Memory B cell (primary cell): ENCODE results near the gene MRPL27.

Source experiments
- ATAC-seq: fragments of 150-1000 bp; cut with Tn5 transposase; 2 replicates; pipeline ENCODE4 v1.10.0; 2021; ENCODE audit warnings: low read depth, mild to moderate bottlenecking, moderate library complexity
- DNase-seq, 2 donors: peaks; one replicate each; pipeline ENCODE4 v3.0.0; 2022; ENCODE audit warnings: low spot score in 2 of 2
- H3K27ac Mint-ChIP-seq: one replicate; pipeline ENCODE4 v1.8.0; 2022; ENCODE audit warnings: mild to moderate bottlenecking, moderate library complexity, mixed read lengths
- H3K27me3 Mint-ChIP-seq: one replicate; pipeline ENCODE4 v1.8.0; 2022; ENCODE audit warnings: mixed read lengths
- H3K36me3 Mint-ChIP-seq: one replicate; pipeline ENCODE4 v1.8.0; 2022; ENCODE audit warnings: mild to moderate bottlenecking, mixed read lengths
- H3K4me1 Mint-ChIP-seq: one replicate; pipeline ENCODE4 v1.8.0; 2022; ENCODE audit warnings: mixed read lengths
- H3K4me3 Mint-ChIP-seq: one replicate; pipeline ENCODE4 v1.8.0; 2022; ENCODE audit warnings: mild to moderate bottlenecking, moderate library complexity, mixed read lengths
- H3K9me3 Mint-ChIP-seq: one replicate; pipeline ENCODE4 v1.8.0; 2022; ENCODE audit warnings: mixed read lengths

MRPL27 gene

DNA sequence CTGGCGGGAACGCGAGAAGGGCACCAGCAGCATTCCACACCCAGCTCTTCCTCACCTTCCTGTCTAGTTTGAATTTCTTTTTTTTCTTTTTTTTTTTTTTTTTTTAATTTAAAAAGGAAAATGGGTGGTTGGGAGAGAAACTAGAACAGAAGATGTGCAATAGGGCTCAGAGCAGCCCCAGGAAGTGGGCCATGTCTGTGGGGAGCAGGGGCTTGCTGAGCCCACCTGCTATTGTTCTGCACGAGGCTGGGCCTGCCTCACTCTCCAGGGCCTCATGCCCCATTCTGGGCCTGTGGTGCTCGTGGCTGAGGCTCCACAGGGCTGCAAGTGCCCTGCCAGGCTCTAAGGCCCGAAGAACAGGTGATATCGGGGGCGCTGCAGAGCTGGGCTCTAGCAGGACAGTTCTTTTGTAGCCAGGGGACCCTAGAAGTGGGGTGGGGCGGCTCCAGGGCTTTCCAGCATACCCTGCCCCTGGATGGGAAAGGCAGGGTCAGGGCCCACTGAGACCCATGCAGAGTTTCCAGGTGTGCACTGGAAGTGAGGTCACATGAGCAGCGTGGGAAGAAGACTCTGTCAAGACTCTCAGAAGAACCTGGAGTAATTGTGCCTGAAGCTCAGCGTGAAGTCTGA, 12.4 kb downstream of the MRPL27 start:
- Mint-ChIP-seq H3K4me3 (no peak overlapping the region), H3K4me1 (peaks cover 3% of the 10 kb centered on the region), H3K9me3 (no peaks in the 10 kb centered on the region), H3K36me3 (peaks cover 4% of the 10 kb centered on the region), H3K27me3 (no peaks in the 10 kb centered on the region), H3K27ac (no peak overlapping the region)
- no peak for ATAC-seq
- DNase-seq: no peak

DNA sequence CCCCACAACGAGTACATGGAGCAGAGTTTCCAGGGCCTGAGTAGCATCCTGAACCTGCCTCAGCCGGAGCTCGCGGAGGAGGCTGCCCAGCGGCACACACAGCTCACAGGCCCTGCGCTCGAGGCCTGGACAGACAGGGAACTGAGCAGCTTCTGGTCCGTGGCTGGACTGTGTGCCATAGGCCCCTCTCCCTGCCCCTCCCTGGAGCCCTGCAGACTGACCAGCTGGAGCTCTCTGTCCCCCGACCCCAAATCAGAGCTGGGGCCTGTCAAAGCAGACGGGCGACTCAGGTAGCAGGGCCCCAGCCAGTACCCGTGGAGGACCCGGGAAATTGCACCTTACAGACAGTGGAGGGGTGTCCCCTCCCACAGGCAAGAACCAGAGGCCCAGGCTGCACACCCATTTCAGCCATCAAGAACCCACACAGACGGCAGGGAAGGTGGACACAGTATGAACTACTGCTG, 13.0 kb downstream of the MRPL27 start:
- H3K4me1 Mint-ChIP-seq: peaks cover 3% of the 10 kb centered on the region
- no peaks in the 10 kb centered on the region for H3K27me3 Mint-ChIP-seq
- no peaks in the 10 kb centered on the region for H3K9me3 Mint-ChIP-seq
- no peak overlapping the region for H3K27ac Mint-ChIP-seq
- DNase-seq (no peak), ATAC-seq (no peak)
- no peaks in the 10 kb centered on the region for H3K36me3 Mint-ChIP-seq
- no peak overlapping the region for H3K4me3 Mint-ChIP-seq

GRCh38 chr17:50359005-50359699, 13.8 kb downstream of the MRPL27 start:
- H3K9me3 Mint-ChIP-seq: no peaks in the 10 kb centered on the region
- ATAC-seq: no peak
- peaks cover 2% of the 10 kb centered on the region for H3K36me3 Mint-ChIP-seq
- no peak overlapping the region for H3K4me3 Mint-ChIP-seq
- no peak overlapping the region for H3K27ac Mint-ChIP-seq
- peaks cover 3% of the 10 kb centered on the region for H3K4me1 Mint-ChIP-seq
- no peak for DNase-seq
- no peaks in the 10 kb centered on the region for H3K27me3 Mint-ChIP-seq

DNA sequence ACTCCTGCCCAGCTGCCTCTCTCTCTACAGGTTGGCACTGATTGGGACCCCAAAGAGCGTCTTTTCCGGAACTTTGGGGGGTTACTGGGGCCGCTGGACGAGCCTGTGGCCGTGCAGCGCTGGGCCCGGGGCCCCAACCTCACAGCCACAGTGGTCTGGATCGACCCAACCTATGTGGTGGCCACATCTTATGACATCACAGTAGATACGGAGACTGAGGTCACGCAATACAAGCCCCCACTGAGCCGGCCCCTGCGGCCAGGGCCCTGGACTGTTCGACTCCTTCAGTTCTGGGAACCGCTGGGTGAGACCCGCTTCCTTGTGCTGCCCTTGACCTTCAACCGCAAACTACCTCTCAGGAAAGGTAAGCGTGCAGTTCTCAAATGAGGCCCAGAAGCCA, 14.8 kb downstream of the MRPL27 start:
- Mint-ChIP-seq H3K27ac (no peak overlapping the region), H3K4me3 (no peak overlapping the region), H3K4me1 (peaks cover 3% of the 10 kb centered on the region), H3K36me3 (peaks cover 6% of the 10 kb centered on the region), H3K27me3 (no peaks in the 10 kb centered on the region), H3K9me3 (no peaks in the 10 kb centered on the region)
- no peak for ATAC-seq
- DNase-seq: no peak

- H3K9me3 Mint-ChIP-seq: no peaks in the 10 kb centered on the region
- DNase-seq: no peak
- no peaks in the 10 kb centered on the region for H3K4me1 Mint-ChIP-seq
- ATAC-seq: no peak
- H3K27me3 Mint-ChIP-seq: no peaks in the 10 kb centered on the region
- H3K36me3 Mint-ChIP-seq: peaks cover 9% of the 10 kb centered on the region
- no peak overlapping the region for H3K27ac Mint-ChIP-seq
- H3K4me3 Mint-ChIP-seq: no peak overlapping the region
Observed at GRCh38 chr17:50356892-50357510, 16.0 kb downstream of the MRPL27 start.

DNA sequence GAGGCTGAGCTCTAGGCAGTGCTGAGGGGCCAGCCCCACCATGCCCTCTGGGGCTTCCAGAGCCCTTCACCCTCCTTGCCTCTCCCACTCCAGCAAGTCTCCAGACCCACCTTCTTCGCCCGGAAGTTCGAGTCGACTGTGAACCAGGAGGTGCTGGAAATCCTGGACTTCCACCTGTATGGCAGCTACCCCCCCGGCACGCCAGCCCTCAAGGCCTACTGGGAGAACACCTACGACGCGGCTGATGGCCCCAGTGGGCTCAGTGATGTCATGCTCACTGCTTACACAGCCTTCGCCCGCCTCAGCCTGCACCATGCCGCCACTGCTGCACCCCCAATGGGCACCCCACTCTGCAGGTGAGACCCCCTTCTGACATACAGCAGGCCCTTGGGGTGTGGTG, 16.6 kb downstream of the MRPL27 start:
- ATAC-seq: no peak
- Mint-ChIP-seq H3K4me3 (no peak overlapping the region), H3K36me3 (peaks cover 9% of the 10 kb centered on the region), H3K27ac (no peak overlapping the region), H3K27me3 (no peaks in the 10 kb centered on the region), H3K9me3 (no peaks in the 10 kb centered on the region), H3K4me1 (peaks cover 3% of the 10 kb centered on the region)
- no peak for DNase-seq

DNA sequence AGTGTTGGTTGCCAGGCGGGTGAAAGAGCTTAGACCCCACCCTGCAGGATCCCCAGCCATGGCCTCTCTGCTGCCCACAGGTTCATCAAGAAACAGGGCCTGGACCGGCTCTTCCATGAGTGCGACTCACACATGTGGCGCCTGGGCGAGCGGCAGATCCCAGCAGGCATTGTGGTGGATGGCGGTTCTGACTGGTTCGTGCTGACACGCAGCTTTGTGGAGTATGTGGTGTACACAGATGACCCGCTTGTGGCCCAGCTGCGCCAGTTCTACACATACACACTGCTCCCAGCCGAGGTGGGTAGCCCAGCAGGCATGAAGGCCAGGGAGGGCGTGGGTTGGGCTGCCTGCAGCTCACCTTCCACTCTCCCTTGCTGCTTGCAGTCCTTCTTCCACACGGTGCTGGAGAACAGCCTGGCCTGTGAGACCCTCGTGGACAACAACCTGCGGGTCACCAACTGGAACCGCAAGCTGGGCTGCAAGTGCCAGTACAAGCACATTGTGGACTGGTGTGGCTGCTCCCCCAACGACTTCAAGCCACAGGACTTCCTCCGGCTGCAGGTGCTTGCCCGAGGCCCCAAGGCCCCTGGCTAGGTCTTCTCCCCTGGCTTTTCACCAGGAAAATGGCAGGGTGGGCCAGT, 17.2 kb downstream of the MRPL27 start:
- Mint-ChIP-seq H3K36me3 (peaks cover 9% of the 10 kb centered on the region), H3K9me3 (no peaks in the 10 kb centered on the region), H3K27me3 (no peaks in the 10 kb centered on the region), H3K4me3 (no peak overlapping the region), H3K27ac (no peak overlapping the region), H3K4me1 (peaks cover 6% of the 10 kb centered on the region)
- no peak for DNase-seq
- no peak for ATAC-seq

GRCh38 chr17:50355336-50355700, 17.7 kb downstream of the MRPL27 start:
- peaks cover 11% of the 10 kb centered on the region for H3K4me1 Mint-ChIP-seq
- H3K27me3 Mint-ChIP-seq: no peaks in the 10 kb centered on the region
- no peak overlapping the region for H3K27ac Mint-ChIP-seq
- H3K36me3 Mint-ChIP-seq: peaks cover 9% of the 10 kb centered on the region
- ATAC-seq (no peak), DNase-seq (no peak)
- H3K4me3 Mint-ChIP-seq: no peak overlapping the region
- H3K9me3 Mint-ChIP-seq: no peaks in the 10 kb centered on the region

GRCh38 chr17:50354776-50355175, 18.2 kb downstream of the MRPL27 start:
- peaks cover 9% of the 10 kb centered on the region for H3K36me3 Mint-ChIP-seq
- DNase-seq: no peak
- ATAC-seq: no peak
- H3K27me3 Mint-ChIP-seq: no peaks in the 10 kb centered on the region
- no peaks in the 10 kb centered on the region for H3K9me3 Mint-ChIP-seq
- no peak overlapping the region for H3K27ac Mint-ChIP-seq
- H3K4me3 Mint-ChIP-seq: no peak overlapping the region
- peaks cover 11% of the 10 kb centered on the region for H3K4me1 Mint-ChIP-seq

GRCh38 chr17:50354198-50354597, 18.8 kb downstream of the MRPL27 start:
- Mint-ChIP-seq H3K36me3 (peaks cover 9% of the 10 kb centered on the region), H3K4me3 (no peak overlapping the region), H3K27ac (no peak overlapping the region), H3K4me1 (peaks cover 11% of the 10 kb centered on the region), H3K9me3 (no peaks in the 10 kb centered on the region), H3K27me3 (no peaks in the 10 kb centered on the region)
- DNase-seq (no peak), ATAC-seq (no peak)

DNA sequence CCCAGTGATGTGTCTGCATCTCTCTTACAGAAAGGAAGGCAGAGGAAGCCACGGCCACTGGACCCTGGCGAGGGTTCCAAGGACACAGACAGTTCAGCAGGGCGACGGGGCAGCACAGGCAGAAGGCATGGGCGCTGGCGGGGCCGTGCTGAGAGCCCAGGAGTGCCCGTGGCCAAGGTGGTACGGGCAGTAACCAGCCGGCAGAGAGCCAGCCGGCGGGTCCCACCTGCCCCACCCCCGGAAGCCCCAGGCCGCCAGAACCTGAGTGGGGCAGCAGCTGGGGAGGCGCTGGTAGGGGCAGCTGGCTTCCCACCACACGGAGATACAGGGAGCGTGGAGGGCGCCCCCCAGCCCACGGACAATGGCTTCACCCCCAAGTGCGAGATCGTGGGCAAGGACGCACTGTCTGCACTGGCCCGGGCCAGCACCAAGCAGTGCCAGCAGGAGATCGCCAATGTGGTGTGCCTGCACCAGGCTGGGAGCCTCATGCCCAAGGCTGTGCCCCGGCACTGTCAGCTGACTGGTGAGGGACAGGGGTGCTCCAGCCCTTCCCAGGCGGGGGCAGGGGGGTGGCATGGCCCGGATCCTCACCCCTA, 19.3 kb downstream of the MRPL27 start:
- H3K27me3 Mint-ChIP-seq: no peaks in the 10 kb centered on the region
- H3K4me1 Mint-ChIP-seq: peaks cover 14% of the 10 kb centered on the region
- H3K36me3 Mint-ChIP-seq: peaks cover 9% of the 10 kb centered on the region
- no peak for ATAC-seq
- no peaks in the 10 kb centered on the region for H3K9me3 Mint-ChIP-seq
- no peak for DNase-seq
- no peak overlapping the region for H3K4me3 Mint-ChIP-seq
- no peak overlapping the region for H3K27ac Mint-ChIP-seq

- no peaks in the 10 kb centered on the region for H3K9me3 Mint-ChIP-seq
- H3K4me3 Mint-ChIP-seq: no peak overlapping the region
- DNase-seq (no peak), ATAC-seq (no peak)
- H3K36me3 Mint-ChIP-seq: peaks cover 9% of the 10 kb centered on the region
- peaks cover 18% of the 10 kb centered on the region for H3K4me1 Mint-ChIP-seq
- no peaks in the 10 kb centered on the region for H3K27me3 Mint-ChIP-seq
- H3K27ac Mint-ChIP-seq: no peak overlapping the region
Observed at GRCh38 chr17:50352693-50353599, 20.0 kb downstream of the MRPL27 start.

GRCh38 chr17:50352072-50352692, 20.8 kb downstream of the MRPL27 start:
- H3K9me3 Mint-ChIP-seq: no peaks in the 10 kb centered on the region
- H3K36me3 Mint-ChIP-seq: peaks cover 9% of the 10 kb centered on the region
- DNase-seq (no peak), ATAC-seq (no peak)
- no peaks in the 10 kb centered on the region for H3K27me3 Mint-ChIP-seq
- H3K4me1 Mint-ChIP-seq: peaks cover 23% of the 10 kb centered on the region
- no peak overlapping the region for H3K4me3 Mint-ChIP-seq
- no peak overlapping the region for H3K27ac Mint-ChIP-seq
